ENCODE data around the gene HMGXB3. TPM values are rescaled to one million over a fixed set of nuclear protein-coding genes. Genes with fewer than 3 reads are reported as not detected.

HMGXB3 gene
- total and polyA plus RNA-seq, 9 donors = 14.1 to 32.1 (median 28.1) TPM

GRCh38 chr5:150052956-150053712, 52.6 kb downstream of the HMGXB3 start:
- 68 to 72% (median 70%) methylated on average over 9 of the region's 9 CpGs for WGBS, 3 donors
- no peak for DNase-seq
- Histone ChIP-seq H3K9me3 (no peaks in the 10 kb centered on the region), H3K27ac (no peak overlapping the region), H3K36me3 (no peaks in the 10 kb centered on the region), H3K4me1 (ENCODE audit: insufficient read depth) (no peaks in the 10 kb centered on the region), H3K4me3 (no peak overlapping the region), H3K27me3 (no peaks in the 10 kb centered on the region)
- intact Hi-C loops (cut with DNase I) = no loop called here
- TF ChIP-seq, protein P1, sequence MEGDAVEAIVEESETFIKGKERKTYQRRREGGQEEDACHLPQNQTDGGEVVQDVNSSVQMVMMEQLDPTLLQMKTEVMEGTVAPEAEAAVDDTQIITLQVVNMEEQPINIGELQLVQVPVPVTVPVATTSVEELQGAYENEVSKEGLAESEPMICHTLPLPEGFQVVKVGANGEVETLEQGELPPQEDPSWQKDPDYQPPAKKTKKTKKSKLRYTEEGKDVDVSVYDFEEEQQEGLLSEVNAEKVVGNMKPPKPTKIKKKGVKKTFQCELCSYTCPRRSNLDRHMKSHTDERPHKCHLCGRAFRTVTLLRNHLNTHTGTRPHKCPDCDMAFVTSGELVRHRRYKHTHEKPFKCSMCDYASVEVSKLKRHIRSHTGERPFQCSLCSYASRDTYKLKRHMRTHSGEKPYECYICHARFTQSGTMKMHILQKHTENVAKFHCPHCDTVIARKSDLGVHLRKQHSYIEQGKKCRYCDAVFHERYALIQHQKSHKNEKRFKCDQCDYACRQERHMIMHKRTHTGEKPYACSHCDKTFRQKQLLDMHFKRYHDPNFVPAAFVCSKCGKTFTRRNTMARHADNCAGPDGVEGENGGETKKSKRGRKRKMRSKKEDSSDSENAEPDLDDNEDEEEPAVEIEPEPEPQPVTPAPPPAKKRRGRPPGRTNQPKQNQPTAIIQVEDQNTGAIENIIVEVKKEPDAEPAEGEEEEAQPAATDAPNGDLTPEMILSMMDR (IDR thresholded peaks at IDR 0.05) = no peak
- TF ChIP-seq EP300 (IDR thresholded peaks at IDR 0.05) (no peak), POLR2A (IDR thresholded peaks at IDR 0.05) (no peak)

DNA sequence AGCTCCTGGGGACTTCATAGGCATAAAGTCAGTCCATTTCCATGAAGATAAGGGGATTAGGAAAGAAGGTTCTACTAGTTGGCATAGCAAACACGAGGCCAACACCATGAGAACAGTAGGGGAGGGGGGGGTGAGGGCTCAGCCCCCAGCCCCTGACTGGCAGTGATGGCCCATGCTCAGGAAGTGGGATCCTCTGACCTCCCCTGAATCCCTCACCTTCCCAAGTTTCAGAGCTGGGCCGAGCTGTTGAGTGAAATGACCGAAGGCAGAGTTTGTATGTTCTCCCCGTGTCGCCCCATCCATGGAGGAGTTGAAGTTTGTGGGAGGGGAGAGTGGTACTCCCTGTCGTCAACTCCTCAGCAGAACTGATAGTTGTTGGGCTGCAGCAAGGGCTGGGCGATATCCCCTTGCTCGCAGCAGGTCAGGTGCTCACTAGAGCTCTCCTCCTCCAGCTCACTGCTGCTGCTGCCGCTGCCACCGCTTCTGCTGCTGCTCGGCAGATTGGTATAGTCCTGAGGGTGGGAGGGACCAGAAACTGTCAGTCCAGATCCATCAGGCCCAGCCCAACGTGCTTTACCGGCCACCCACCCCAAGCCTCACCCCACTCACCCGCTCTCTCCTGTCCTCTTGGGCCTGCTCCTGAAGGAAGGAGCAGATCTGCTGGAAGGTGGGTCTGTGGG, 53.3 kb downstream of the HMGXB3 start:
- Histone ChIP-seq H3K4me3 (no peak overlapping the region), H3K36me3 (no peaks in the 10 kb centered on the region), H3K9me3 (no peaks in the 10 kb centered on the region), H3K27ac (no peak overlapping the region), H3K4me1 (ENCODE audit: insufficient read depth) (no peaks in the 10 kb centered on the region), H3K27me3 (no peaks in the 10 kb centered on the region)
- WGBS, 3 donors = 70 to 81% (median 77%) methylated on average over 14 of the region's 14 CpGs
- DNase-seq = no peak
- TF ChIP-seq, protein P1 (IDR thresholded peaks at IDR 0.05) = no peak
- TF ChIP-seq EP300 (IDR thresholded peaks at IDR 0.05) = no peak
- TF ChIP-seq POLR2A (IDR thresholded peaks at IDR 0.05) = no peak
- intact Hi-C loops (cut with DNase I) = no loop called here

GRCh38 chr5:150054569-150054968, 54.0 kb downstream of the HMGXB3 start:
- Histone ChIP-seq H3K4me3 (no peak overlapping the region), H3K9me3 (no peaks in the 10 kb centered on the region), H3K4me1 (ENCODE audit: insufficient read depth) (no peaks in the 10 kb centered on the region), H3K36me3 (no peaks in the 10 kb centered on the region), H3K27me3 (no peaks in the 10 kb centered on the region), H3K27ac (no peak overlapping the region)
- no peak for TF ChIP-seq EP300 (IDR thresholded peaks at IDR 0.05)
- TF ChIP-seq POLR2A (IDR thresholded peaks at IDR 0.05) = no peak
- TF ChIP-seq, protein P1 (IDR thresholded peaks at IDR 0.05) = no peak
- WGBS, 3 donors = 89 to 98% (median 93%) methylated on average over 2 of the region's 2 CpGs
- no peak for DNase-seq
- intact Hi-C loops (cut with DNase I) = no loop called here

- H3K4me3 ChIP-seq = no peak overlapping the region
- no peaks in the 10 kb centered on the region for H3K4me1 ChIP-seq (ENCODE audit: insufficient read depth)
- WGBS, 3 donors = 81 to 84% (median 81%) methylated on average over 14 of the region's 14 CpGs
- TF ChIP-seq POLR2A (IDR thresholded peaks at IDR 0.05) = no peak
- TF ChIP-seq, protein P1 (IDR thresholded peaks at IDR 0.05) = no peak
- no peaks in the 10 kb centered on the region for H3K27me3 ChIP-seq
- no peaks in the 10 kb centered on the region for H3K36me3 ChIP-seq
- intact Hi-C loops (cut with DNase I) = no loop called here
- H3K9me3 ChIP-seq = no peaks in the 10 kb centered on the region
- no peak for DNase-seq
- H3K27ac ChIP-seq = no peak overlapping the region
Measured at GRCh38 chr5:150055326-150056074, 55.0 kb downstream of the HMGXB3 start.

All from ovary (tissue), 9 donors.